ENCODE data around the gene SBF2.
"Not testable (repeated sequence)": the region's sequence is repeated elsewhere in the genome, so short reads cannot be mapped to it uniquely, and the experiment has no call there.

Gene SBF2

GRCh38 chr11:10197091-10197490, 96.9 kb downstream of the SBF2 start:
- DNase-seq (ENCODE audit: low read depth in 2 of 2) = no peak

GRCh38 chr11:10192036-10192435, 102.0 kb downstream of the SBF2 start:
- no peak for DNase-seq (ENCODE audit: low read depth in 2 of 2)

GRCh38 chr11:10181811-10182210, 112.2 kb downstream of the SBF2 start:
- no peak for DNase-seq (ENCODE audit: low read depth in 2 of 2)

GRCh38 chr11:10164621-10165020, 129.4 kb downstream of the SBF2 start:
- DNase-seq (ENCODE audit: low read depth in 2 of 2) = no peak

- no peak for DNase-seq (ENCODE audit: low read depth in 2 of 2)
Measured at GRCh38 chr11:10162222-10162621, 131.8 kb downstream of the SBF2 start.

GRCh38 chr11:10160350-10160749, 133.7 kb downstream of the SBF2 start:
- DNase-seq (ENCODE audit: low read depth in 2 of 2) = no peak

- no peak for DNase-seq (ENCODE audit: low read depth in 2 of 2)
Measured at GRCh38 chr11:10158461-10158860, 135.6 kb downstream of the SBF2 start.

GRCh38 chr11:10155793-10156490, 138.1 kb downstream of the SBF2 start:
- no peak for DNase-seq (ENCODE audit: low read depth in 2 of 2)

GRCh38 chr11:10150800-10151199, 143.2 kb downstream of the SBF2 start:
- DNase-seq (ENCODE audit: low read depth in 2 of 2) = no peak

GRCh38 chr11:10149553-10149952, 144.5 kb downstream of the SBF2 start:
- DNase-seq (ENCODE audit: low read depth in 2 of 2) = no peak

GRCh38 chr11:10147195-10147594, 146.8 kb downstream of the SBF2 start:
- DNase-seq (ENCODE audit: low read depth in 2 of 2) = no peak

- DNase-seq (ENCODE audit: low read depth in 2 of 2) = no peak
Measured at GRCh38 chr11:10144954-10145353, 149.1 kb downstream of the SBF2 start.

GRCh38 chr11:10139656-10140055, 154.4 kb downstream of the SBF2 start:
- no peak for DNase-seq (ENCODE audit: low read depth in 2 of 2)

- no peak for DNase-seq (ENCODE audit: low read depth in 2 of 2)
Measured at GRCh38 chr11:10139143-10139542, 154.9 kb downstream of the SBF2 start.

GRCh38 chr11:10134975-10135481, 159.0 kb downstream of the SBF2 start:
- no peak for DNase-seq (ENCODE audit: low read depth in 2 of 2)

GRCh38 chr11:10134226-10134625, 159.8 kb downstream of the SBF2 start:
- not testable (repeated sequence) for DNase-seq (ENCODE audit: low read depth in 2 of 2)

- not testable (repeated sequence) for DNase-seq (ENCODE audit: low read depth in 2 of 2)
Measured at GRCh38 chr11:10133251-10133650, 160.8 kb downstream of the SBF2 start.

- DNase-seq (ENCODE audit: low read depth in 2 of 2) = no peak
Measured at GRCh38 chr11:10130875-10131274, 163.1 kb downstream of the SBF2 start.

GRCh38 chr11:10129184-10129583, 164.8 kb downstream of the SBF2 start:
- DNase-seq (ENCODE audit: low read depth in 2 of 2) = not testable (repeated sequence)

GRCh38 chr11:10125522-10126133, 168.4 kb downstream of the SBF2 start:
- DNase-seq (ENCODE audit: low read depth in 2 of 2) = no peak

GRCh38 chr11:10122326-10123197, 171.5 kb downstream of the SBF2 start:
- DNase-seq (ENCODE audit: low read depth in 2 of 2) = no peak

- DNase-seq (ENCODE audit: low read depth in 2 of 2) = no peak
Measured at GRCh38 chr11:10118865-10119264, 175.2 kb downstream of the SBF2 start.

Measured in stimulated activated CD4-positive, alpha-beta T cell treated with anti-CD3 and anti-CD28 coated beads, Interleukin-12 subunit alpha, Interleukin-12 subunit beta, amount 100 ng/mL, for 24 hours (primary cell).